ENCODE data around the gene OR1M1. TPM values are rescaled to one million over a fixed set of nuclear protein-coding genes. Genes with fewer than 3 reads are reported as not detected.
"Not testable (repeated sequence)": the region's sequence is repeated elsewhere in the genome, so short reads cannot be mapped to it uniquely, and the experiment has no call there.

The OR1M1 gene
- under 1 TPM in 2 of 4 donors, not detected in 2; 0.04 to 0.09 TPM for polyA plus RNA-seq (ENCODE audit: insufficient read length in 4 of 4)

GRCh38 chr19:9086761-9087160 is at the start of gene OR1M1:
Gene OR1M1 (plus strand): TSS chr19:9087061. CDS start chr19:9093245, 6,184 bp downstream.
- DNase-seq (ENCODE audit: low read depth in 4 of 4, low spot score in 3 of 4): no peak

- no peak for DNase-seq (ENCODE audit: low read depth in 4 of 4, low spot score in 3 of 4)
These were observed 49.3 kb upstream of the OR1M1 start for GRCh38 chr19:9037400-9038062.

GRCh38 chr19:9039728-9040127 is 47.1 kb upstream of the OR1M1 start:
- no peak for DNase-seq (ENCODE audit: low read depth in 4 of 4, low spot score in 3 of 4)

GRCh38 chr19:9040131-9040530 is 46.7 kb upstream of the OR1M1 start:
- DNase-seq (ENCODE audit: low read depth in 4 of 4, low spot score in 3 of 4): no peak

- DNase-seq (ENCODE audit: low read depth in 4 of 4, low spot score in 3 of 4): no peak
These were observed 45.8 kb upstream of the OR1M1 start for GRCh38 chr19:9041023-9041422.

- DNase-seq (ENCODE audit: low read depth in 4 of 4, low spot score in 3 of 4): no peak
These were observed 43.3 kb upstream of the OR1M1 start for GRCh38 chr19:9043524-9043923.

GRCh38 chr19:9044449-9044848 is 42.4 kb upstream of the OR1M1 start:
- DNase-seq (ENCODE audit: low read depth in 4 of 4, low spot score in 3 of 4): no peak

- DNase-seq (ENCODE audit: low read depth in 4 of 4, low spot score in 3 of 4): no peak
These were observed 40.2 kb upstream of the OR1M1 start for GRCh38 chr19:9046694-9047093.

- no peak for DNase-seq (ENCODE audit: low read depth in 4 of 4, low spot score in 3 of 4)
These were observed 34.0 kb upstream of the OR1M1 start for GRCh38 chr19:9052894-9053293.

- not testable (repeated sequence) for DNase-seq (ENCODE audit: low read depth in 4 of 4, low spot score in 3 of 4)
These were observed 33.2 kb upstream of the OR1M1 start for GRCh38 chr19:9053674-9054073.

GRCh38 chr19:9054207-9054606 is 32.7 kb upstream of the OR1M1 start:
- no peak for DNase-seq (ENCODE audit: low read depth in 4 of 4, low spot score in 3 of 4)

GRCh38 chr19:9054765-9055164 is 32.1 kb upstream of the OR1M1 start:
- no peak for DNase-seq (ENCODE audit: low read depth in 4 of 4, low spot score in 3 of 4)

GRCh38 chr19:9056131-9056530 is 30.7 kb upstream of the OR1M1 start:
- not testable (repeated sequence) for DNase-seq (ENCODE audit: low read depth in 4 of 4, low spot score in 3 of 4)

- DNase-seq (ENCODE audit: low read depth in 4 of 4, low spot score in 3 of 4): no peak
These were observed 29.2 kb upstream of the OR1M1 start for GRCh38 chr19:9057505-9058258.

GRCh38 chr19:9058905-9059667 is 27.8 kb upstream of the OR1M1 start:
- peak; percentile 32 to 76 (median 65) for DNase-seq (ENCODE audit: low read depth in 4 of 4, low spot score in 3 of 4)

- no peak for DNase-seq (ENCODE audit: low read depth in 4 of 4, low spot score in 3 of 4)
These were observed 26.1 kb upstream of the OR1M1 start for GRCh38 chr19:9060564-9061340.

GRCh38 chr19:9061879-9062278 is 25.0 kb upstream of the OR1M1 start:
- no peak for DNase-seq (ENCODE audit: low read depth in 4 of 4, low spot score in 3 of 4)

GRCh38 chr19:9065457-9066014 is 21.3 kb upstream of the OR1M1 start:
- DNase-seq (ENCODE audit: low read depth in 4 of 4, low spot score in 3 of 4): no peak

GRCh38 chr19:9070066-9070465 is 16.8 kb upstream of the OR1M1 start:
- DNase-seq (ENCODE audit: low read depth in 4 of 4, low spot score in 3 of 4): no peak

- DNase-seq (ENCODE audit: low read depth in 4 of 4, low spot score in 3 of 4): not testable (repeated sequence)
These were observed 15.1 kb upstream of the OR1M1 start for GRCh38 chr19:9071720-9072119.
